NT2/D1 (cell line): ENCODE results near the gene OR51E2.

ENCODE experiments used
- SUZ12 ChIP-seq: IDR thresholded peaks from 2 replicates; pipeline ENCODE4 v1.6.1; 2011; ENCODE audit not compliant: insufficient read length, insufficient read depth; ENCODE audit errors: extremely low read depth
- YY1 ChIP-seq: IDR thresholded peaks from 2 replicates; pipeline ENCODE4 v1.6.1; 2011; ENCODE audit not compliant: insufficient read length, insufficient read depth

DNA sequence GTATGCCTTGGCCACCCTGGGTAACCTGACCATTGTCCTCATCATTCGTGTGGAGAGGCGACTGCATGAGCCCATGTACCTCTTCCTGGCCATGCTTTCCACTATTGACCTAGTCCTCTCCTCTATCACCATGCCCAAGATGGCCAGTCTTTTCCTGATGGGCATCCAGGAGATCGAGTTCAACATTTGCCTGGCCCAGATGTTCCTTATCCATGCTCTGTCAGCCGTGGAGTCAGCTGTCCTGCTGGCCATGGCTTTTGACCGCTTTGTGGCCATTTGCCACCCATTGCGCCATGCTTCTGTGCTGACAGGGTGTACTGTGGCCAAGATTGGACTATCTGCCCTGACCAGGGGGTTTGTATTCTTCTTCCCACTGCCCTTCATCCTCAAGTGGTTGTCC lies 57.7 kb downstream of the OR51E2 start:
- TF ChIP-seq YY1 (no peak), SUZ12 (no peak)
